Measurements from ENCODE around the gene IDH3B. TPM values are rescaled to one million over a fixed set of nuclear protein-coding genes. Genes with fewer than 3 reads are reported as not detected.

Gene IDH3B
- total and polyA plus RNA-seq, 2 of the 8 experiments (the other 6 are each of a cell fraction or from before 2014, with no cell fraction given), result 110 to 167 TPM

- TF ChIP-seq TCF12 (IDR thresholded peaks at IDR 0.05; ENCODE audit: low read depth, low read length) (no peak), RXRA (IDR thresholded peaks at IDR 0.05; ENCODE audit: insufficient read depth, low read depth, low read length) (no peak), CTCF (IDR thresholded peaks at IDR 0.05; ENCODE audit: control extremely low read depth in 1 of 3, insufficient read depth in 1 of 3, low read depth in 1 of 3, low read length in 3 of 3) (no peak), CEBPB (IDR thresholded peaks at IDR 0.05; ENCODE audit: low read depth, low read length) (no peak), EP300 (IDR thresholded peaks at IDR 0.05; ENCODE audit: borderline replicate concordance in 1 of 2, low read depth in 2 of 2, low read length in 2 of 2) (no peak)
Measured at GRCh38 chr20:2663364-2663886, 591 bp downstream of the IDH3B start.

More at GRCh38 chr20:2663364-2663886, 591 bp downstream of the IDH3B start:
- Histone ChIP-seq H3K4me3 (ENCODE audit: extremely low read depth in 1 of 4, insufficient read depth in 2 of 4, low read depth in 3 of 4, low read length in 4 of 4) (peak overlapping the region; percentile 93 to 96 (median 96)), H2BK5ac (ENCODE audit: low read depth, low read length) (peak overlapping the region; percentile 61; the same call in 1 of the 2 replicates), H3K36me3 (ENCODE audit: control insufficient read depth in 2 of 4, insufficient read depth in 4 of 4, low read length in 3 of 4) (peaks cover 2 to 37% (median 22%) of the 10 kb centered on the region in 4 experiments; a peak in 7 of 8 replicates), H2AFZ (ENCODE audit: low read length) (no peak overlapping the region), H2BK120ac (replicated peaks; ENCODE audit: low read depth, low read length) (no peak overlapping the region), H3K23me2 (ENCODE audit: low read depth, low read length) (peaks cover 5% of the 10 kb centered on the region; the same call in 1 of the 2 replicates), H3K9ac (replicated peaks in 1 of 4; ENCODE audit: extremely low read depth in 1 of 4, low read depth in 3 of 4, low read length in 3 of 4) (peak overlapping the region; percentile 76 to 92 (median 82)), H3K23ac (ENCODE audit: insufficient read length) (no peak overlapping the region), H2AK5ac (ENCODE audit: low read depth, low read length) (no peak overlapping the region), H2BK15ac (ENCODE audit: low read length) (no peak overlapping the region), H3K27ac (ENCODE audit: low read depth, low read length) (peak overlapping the region; percentile 78), H3K27me3 (replicated peaks in 1 of 4; ENCODE audit: control insufficient read depth in 3 of 4, extremely low read depth in 1 of 4, insufficient read depth in 3 of 4, low read length in 3 of 4) (no peaks in the 10 kb centered on the region; a peak in 2 of 7 replicates), H3K56ac (replicated peaks; ENCODE audit: insufficient read length, low read depth, low read length) (no peak overlapping the region), H3K14ac (ENCODE audit: insufficient read length) (no peak overlapping the region), H3K4me2 (ENCODE audit: insufficient read depth in 1 of 2, low read depth in 2 of 2, low read length in 2 of 2) (peak overlapping the region; percentile 81 to 100), H3K18ac (ENCODE audit: extremely low read depth, low read length) (no peak overlapping the region), H3K79me1 (ENCODE audit: low read depth, low read length) (peaks cover 3% of the 10 kb centered on the region; the same call in 1 of the 2 replicates), H4K8ac (ENCODE audit: extremely low read depth, insufficient read depth, low read length) (peak overlapping the region; percentile 98), H4K91ac (replicated peaks; ENCODE audit: insufficient read length, low read length) (peak overlapping the region; percentile 81), H2BK12ac (ENCODE audit: low read depth, low read length) (no peak overlapping the region), H3K79me2 (ENCODE audit: control insufficient read depth in 1 of 2, insufficient read depth in 2 of 2, low read length in 2 of 2) (peaks cover 0 to 10% of the 10 kb centered on the region in 2 experiments; a peak in 2 of 4 replicates), H3K9me3 (ENCODE audit: insufficient read depth in 2 of 2, low read depth in 1 of 2, low read length in 1 of 2) (no peaks in the 10 kb centered on the region), H4K5ac (ENCODE audit: insufficient read length, low read depth, low read length) (peak overlapping the region; percentile 49), H3K4me1 (replicated peaks in 1 of 4; ENCODE audit: control insufficient read depth in 3 of 4, insufficient read depth in 4 of 4, low read length in 3 of 4) (peaks cover 0 to 4% (median under 1%) of the 10 kb centered on the region in 4 experiments; a peak in 3 of 7 replicates), H3K4ac (replicated peaks; ENCODE audit: insufficient read length, low read depth, low read length) (peak overlapping the region; percentile 27), H4K20me1 (replicated peaks in 1 of 2; ENCODE audit: control insufficient read depth in 1 of 2, insufficient read depth in 2 of 2, low read length in 2 of 2) (peaks cover 0 to 8% of the 10 kb centered on the region in 2 experiments), H2BK20ac (ENCODE audit: low read length) (no peak overlapping the region)
- WGBS, 2 experiments (ENCODE audit: extremely low coverage in 1 of 2, insufficient coverage in 1 of 2, insufficient read length in 1 of 2, insufficient replicate concordance in 2 of 2, low coverage in 1 of 2, low lambda C conversion rate in 2 of 2, missing lambda C conversion rate in 1 of 2), result 20% methylated on average over 11 of the region's 13 CpGs; no CpG with 5 or more reads in 1 of the 2 experiments
- CTCF ChIA-PET (ENCODE audit: partially characterized antibody), result interaction anchor here (1.1 to 1.3 kb wide), 3 partner anchors 8 to 68 kb away, joined by 3 to 6 read pairs (median 5); no protein-coding TSS in a partner anchor
- POLR2A ChIA-PET (ENCODE audit: partially characterized antibody), result interaction anchor here (1.2 to 28.5 kb wide), 8 partner anchors 9 to 540 kb away, joined by 3 to 463 read pairs (median 6); partner anchors contain the start of genes NOP56, PTPRA and SNRPB
- FAIRE-seq, result no peak
- DNase-seq (ENCODE audit: low read depth in 1 of 2, low spot score in 2 of 2), result no peak

All from H1 (cell line).